Activated T-helper 1 cell treated with anti-CD3 and anti-CD28 coated beads, Interleukin-2, amount 50 U/mL, for 16 hours (primary cell): ENCODE measurements around the gene PACSIN1.

Experiments used
- DNase-seq, 2 donors: peaks; one replicate each; pipeline ENCODE4 v3.0.0-alpha.2; 2020; ENCODE audit warnings: low read depth in 1 of 2, low spot score in 1 of 2

PACSIN1 gene

DNA sequence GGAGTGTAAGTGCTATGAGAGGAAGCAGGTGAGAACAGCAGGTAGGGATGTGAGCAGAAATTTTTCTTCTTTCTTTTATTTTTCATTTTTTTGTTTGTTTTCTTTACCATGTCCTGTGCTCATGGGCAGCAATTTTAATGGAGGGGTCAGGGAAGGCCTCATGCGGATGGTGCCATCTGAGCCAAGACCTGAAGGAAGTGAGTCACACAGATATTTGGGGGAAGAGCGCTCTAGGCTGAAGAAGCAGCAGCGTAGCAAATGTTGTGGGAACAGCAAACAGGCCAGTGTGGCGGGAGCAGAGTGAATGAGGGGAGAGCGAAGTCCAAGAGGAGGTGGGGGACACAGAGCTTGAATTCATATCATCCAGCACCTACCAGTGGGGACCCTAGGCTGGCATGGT is 77.5 kb downstream of the PACSIN1 start:
- no peak for DNase-seq

DNA sequence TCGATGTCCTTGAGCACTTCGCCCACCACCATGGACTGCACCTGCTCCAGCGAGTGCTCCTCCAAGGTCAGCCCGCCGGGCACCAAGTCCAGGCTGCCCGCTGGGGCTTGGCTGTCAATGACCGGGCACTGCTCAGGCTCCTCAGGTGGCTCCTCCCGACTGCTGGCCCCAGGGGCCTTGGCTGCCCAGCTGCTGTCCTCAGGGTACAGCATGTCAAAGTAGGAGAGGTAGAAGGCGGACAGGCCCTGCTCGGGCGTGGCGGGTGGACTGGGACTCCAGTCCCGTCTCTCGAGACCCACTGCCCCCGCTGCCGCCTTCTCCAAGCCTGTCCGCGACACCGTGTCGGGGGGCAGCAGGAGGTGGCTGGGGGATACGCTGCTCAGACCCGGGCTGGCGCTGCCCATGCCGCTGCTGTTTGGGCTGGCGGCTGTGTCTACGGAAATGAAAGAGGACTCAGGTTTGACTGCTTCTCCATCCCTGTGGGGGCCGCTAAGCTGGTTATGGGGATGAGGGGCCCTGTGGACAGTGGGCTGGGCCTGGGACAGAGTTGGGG is 78.3 kb downstream of the PACSIN1 start:
- no peak for DNase-seq

DNA sequence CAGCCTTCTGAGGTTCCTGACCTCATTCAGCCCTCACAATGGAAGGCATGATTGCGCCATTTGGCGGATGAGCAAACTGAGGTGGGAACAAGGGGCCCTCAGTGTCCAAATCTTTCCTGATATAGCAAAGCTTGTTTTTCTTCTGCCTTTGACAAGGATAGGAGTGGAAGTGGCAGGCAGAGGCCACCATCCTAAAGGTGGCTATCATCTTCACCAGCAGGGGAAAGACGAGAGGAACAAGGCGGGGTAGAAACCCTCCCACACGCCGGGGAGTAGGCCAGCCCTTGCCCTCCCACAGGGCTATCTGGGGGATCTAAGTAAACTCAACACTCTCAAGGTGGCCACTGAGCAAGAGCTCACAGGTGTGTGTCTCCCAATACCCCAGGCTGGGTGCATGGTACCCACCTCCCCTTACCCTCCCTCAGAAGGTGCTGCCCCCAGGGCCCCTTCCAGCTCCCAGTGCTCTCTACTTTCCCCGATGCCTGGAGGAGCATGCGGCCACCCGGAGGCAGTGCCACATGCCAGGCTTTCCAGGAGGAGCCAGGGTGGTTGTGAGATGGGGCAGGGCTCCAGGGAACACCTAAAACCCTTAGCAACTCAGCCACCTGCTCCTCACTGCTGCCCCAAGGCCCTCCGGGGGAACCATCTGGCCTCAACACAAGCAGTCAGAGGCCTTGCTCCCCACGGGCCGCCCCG is 79.0 kb downstream of the PACSIN1 start:
- DNase-seq = no peak

DNA sequence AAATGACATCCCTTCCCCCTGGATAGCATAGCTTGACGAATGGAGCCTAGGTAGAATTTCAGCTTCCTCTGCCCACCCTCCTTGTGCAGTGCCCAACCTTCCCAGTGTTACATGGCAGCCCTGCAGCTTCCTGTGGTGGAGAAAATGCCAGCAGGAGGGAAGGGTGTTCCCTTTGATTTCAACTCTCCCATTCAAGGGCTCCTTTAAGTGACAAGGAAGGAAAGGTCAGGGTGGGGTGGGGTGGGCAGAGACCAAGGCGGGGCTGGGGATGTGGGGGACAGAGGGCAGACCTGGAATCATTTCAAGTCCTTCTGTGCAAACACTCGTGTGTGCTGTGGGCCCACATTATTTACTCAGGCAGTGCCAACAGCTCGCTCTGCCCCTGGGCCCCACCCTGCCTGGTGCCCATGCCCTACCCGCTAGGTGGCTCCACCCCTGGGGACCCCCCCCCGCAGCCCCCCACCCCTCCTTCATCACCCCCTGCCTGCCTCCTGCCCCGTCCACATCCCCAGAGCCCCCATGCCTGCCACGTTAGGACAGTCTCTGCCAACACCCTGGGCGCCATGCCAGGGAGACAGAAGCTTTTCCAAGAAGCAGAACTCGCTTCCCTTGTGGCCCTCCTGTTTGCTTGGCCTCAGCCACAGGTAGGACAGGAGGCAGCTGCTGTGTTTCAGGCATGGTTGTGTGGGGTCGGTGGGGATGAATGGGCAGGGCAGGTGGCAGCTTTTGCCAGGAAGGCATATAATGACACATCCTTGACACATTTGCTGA is 80.9 kb downstream of the PACSIN1 start:
- DNase-seq = no peak

DNA sequence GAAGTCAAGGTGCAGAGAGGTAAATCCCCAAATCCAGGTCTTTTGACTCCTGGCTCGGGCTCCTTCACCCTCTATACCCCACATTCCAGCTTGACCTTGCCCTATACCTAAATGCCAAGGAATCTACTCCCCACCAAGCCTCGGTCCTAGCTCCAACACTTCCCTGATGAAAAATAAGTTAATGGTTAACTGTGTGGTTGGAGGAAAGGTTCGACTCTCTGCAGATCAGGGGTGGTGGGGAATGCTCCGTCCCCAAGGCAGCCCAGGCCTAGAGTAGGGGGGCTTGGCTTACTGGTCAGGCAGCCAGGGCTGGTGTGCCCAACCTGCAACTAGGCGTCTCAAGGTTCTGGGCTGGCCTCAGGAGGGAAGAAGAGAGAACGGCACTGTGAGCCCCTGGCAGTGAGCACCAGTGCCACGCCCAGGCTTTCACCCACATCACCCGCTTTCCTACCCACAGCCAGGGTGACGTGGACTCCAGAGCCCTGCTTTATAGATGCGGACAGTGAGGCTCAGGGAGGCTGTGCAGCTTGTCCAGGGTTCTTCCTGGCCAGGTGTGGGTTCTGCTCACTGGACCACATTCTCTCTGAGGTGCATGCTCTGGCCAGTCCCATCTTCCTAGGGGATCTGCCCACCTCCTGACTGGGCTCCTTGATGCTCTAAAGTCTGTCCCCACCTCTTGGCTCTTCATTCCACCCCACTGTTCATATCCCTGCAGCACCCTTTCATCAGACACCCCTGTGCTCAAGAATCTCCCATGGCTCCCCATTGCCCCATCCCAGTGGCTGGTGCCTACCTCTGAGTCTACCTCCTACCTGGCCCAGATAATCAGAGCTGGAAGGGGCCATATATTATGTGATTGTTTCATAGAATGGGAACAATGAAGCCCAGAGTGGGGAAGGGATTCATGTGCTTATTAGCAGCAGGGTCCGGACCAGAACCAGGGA is 82.1 kb downstream of the PACSIN1 start:
- DNase-seq = no peak

DNA sequence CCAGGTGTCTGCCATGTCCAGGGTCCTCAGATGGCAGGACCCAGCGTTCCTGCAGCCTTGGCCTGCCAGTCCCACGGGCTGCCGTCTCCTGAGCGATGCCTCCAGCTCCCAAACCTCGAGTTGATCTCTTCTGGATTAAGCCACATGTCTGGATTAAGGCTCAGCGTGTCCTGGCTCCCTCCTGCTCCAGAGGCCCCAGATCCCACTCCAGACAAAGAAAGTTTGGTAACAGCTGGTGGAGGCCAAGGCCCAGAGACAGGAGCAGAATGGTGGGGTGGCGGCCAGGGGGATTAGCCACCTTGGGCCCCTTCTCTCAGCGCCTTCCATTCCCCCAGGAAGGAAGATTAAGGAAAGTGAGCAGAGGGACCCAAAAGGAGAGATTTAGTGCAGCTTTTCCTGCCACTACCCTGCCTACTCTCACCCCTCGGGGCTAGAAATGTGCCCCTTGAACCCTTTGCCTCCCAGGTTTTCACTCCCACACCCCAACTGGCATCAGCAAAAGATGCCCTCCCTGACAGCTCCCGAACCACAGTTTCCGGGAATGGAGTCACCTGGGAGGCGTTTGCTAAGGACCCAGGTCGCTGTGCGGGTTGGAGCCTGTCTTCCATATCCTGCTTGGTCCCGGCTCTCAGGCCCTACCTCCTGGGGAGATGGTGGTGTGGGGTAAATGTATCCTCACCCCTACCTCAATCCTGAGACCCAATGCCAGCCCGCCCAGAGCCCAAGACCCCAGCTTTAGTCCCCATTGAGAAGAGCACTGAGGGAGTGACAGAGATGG is 83.3 kb downstream of the PACSIN1 start:
- no peak for DNase-seq

DNA sequence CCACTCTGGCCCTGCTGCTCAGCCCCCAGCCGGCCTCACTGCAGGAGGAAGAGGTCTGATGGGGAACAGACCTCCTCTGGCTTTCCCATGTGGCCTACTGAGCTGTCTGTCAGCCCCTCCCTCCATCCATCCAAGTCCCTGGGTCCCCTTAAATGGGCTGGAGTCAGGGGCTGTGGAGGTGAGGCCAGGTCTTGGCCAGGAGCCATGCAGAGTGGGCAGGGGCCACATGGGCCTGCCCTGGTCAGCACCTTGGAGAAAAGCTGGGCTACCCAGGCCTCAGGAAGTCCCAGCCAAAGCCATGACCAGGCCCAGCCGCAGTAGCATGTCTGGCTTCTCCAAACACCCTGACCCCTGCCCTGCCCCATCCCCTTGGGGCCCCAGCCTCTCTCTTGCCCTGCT is 83.9 kb downstream of the PACSIN1 start:
- DNase-seq = no peak

DNA sequence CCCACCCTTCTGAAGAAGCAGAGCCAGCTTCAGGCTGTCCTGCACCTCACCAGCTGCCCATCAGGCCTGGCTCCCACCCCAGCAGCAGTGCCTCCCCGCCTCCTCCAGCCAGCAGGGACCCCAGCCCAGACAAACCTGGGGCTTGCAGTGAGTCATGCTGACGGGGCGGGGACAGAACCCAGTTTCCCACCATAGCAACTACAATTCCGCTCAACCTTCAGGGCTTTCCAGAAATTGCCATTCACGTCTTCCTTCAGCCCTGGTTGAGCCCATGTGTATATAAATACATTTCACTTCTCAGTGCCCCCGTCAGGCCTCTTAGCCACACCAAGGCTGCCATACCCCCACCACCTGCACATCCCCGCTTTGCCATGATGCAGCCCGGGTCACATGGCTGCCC is 85.8 kb downstream of the PACSIN1 start:
- no peak for DNase-seq

DNA sequence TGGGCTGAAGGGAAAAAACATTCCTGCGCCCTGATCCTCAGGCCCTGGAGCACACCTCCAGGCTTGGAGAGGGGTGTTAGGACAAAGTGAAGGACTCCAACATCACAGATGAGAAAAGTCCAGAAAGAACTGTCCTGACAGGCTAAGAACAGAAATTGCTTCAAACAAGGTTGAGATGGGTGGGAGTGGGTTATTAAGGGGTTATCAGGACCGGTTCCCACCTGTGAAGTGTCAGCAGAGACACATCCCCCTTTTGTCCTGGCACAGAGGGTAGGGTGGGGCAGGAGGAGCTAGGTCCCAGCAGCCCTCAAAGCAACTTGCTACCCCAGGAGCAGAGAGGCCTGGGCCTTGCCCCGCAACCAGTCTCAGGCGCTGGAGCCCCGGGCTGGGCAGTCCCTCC is 86.7 kb downstream of the PACSIN1 start:
- no peak for DNase-seq

DNA sequence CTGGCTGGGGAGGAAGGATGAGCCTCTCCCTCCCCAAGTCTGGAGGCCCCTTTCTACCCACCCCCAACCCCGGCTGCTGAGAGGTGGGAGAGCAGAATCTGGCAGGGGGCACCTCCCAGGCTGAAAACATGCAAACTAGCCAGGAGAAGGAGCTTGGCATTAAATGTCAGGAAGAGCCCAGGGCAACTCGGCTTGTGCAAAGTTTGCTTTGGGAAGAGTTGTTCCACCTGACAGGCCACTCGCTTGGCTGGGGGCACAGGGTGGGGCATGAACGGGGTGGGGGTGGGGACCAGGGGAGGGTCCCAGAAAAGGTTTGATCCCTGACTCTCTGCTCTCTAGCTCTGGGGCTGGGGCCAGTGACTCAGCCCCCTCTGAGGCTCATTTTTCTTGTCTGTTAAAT is 87.3 kb downstream of the PACSIN1 start:
- DNase-seq = no peak

DNA sequence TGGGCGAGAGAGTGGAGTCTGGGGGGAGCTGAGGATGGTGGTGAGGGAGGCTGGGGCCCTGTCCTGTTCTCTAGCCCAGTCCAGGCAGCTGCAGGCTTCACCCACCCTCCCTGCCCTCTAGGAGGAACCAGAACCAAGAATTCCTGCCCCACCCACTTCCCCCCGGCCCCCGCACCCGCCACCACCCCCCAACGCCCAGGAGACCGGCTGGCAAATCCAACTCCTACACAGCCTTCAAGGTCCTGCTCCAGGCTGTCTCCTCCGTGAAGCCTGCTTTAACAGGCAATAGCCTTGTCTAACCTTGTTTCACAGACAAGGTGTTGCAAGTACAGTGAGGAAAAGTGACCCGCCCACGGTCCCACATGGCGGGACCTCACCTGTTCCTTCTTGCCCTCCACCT is 87.9 kb downstream of the PACSIN1 start:
- DNase-seq = no peak

DNA sequence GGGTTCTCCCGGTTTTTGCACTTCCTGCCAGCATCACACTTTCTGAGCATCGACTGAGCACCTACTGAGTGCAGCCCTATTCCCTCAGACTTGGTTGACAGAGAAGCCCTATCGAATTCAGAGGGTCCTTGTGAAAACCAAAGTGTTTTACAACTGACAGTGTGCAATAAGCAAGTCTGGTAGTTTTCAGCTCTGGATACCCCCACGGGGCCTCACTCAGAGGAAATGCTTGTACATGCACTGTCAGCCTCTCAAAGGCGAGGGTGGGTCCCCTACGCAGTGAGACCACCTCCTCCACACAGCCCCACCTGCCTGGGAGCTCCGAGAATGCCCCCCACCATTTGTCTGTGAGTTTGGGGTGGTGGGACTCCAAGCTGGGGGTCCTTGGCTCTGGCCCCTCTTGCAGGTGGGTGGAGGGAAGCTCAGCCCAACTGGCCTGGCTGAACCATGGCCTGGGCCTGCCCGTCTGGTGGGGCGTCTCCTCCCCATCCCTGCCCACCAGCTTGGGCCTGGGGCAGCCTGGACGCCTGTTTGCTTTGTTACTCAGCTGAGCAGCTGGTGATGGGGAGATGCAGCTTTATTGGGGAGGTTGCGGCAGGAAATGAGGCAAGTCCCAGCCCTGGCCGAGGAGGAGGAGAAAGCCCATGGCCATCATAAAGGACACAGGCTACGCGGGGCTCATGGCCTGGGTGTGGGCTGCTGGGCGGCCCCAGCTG is 88.6 kb downstream of the PACSIN1 start:
- no peak for DNase-seq

DNA sequence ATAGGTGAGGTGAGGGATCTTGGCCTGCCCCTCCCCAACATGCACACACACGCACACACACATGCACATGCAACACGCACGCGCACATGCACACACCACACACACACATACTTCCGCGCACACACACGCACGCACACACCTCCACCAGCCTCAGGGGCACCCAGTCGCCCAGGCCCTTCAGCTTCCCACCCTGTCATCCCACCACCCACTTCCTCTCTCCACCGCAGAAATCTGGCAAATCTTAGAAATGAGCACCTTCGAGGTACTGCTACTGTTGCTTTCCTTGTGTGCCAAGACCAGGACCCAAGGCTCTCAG is 89.1 kb downstream of the PACSIN1 start:
- no peak for DNase-seq

DNA sequence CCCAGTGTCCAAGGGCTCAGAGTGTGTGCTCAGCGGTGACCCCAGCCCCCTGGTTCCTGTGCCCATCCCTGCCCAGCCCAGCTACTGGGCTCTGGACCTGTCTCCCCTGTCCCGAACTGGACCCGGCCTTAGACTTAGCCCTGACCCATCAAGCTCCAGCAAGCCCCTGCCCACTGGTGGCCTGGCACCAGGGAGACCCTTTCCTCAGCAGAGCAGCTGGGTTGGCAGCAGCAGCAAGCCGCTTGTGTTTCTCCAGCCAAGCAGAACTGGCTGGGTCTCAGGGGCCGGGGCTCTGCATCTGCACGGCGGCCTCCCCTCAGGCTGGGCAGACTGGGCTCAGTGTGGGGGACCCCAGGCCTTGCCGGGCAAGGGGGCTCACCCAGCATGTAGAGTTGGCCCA is 89.5 kb downstream of the PACSIN1 start:
- no peak for DNase-seq

DNA sequence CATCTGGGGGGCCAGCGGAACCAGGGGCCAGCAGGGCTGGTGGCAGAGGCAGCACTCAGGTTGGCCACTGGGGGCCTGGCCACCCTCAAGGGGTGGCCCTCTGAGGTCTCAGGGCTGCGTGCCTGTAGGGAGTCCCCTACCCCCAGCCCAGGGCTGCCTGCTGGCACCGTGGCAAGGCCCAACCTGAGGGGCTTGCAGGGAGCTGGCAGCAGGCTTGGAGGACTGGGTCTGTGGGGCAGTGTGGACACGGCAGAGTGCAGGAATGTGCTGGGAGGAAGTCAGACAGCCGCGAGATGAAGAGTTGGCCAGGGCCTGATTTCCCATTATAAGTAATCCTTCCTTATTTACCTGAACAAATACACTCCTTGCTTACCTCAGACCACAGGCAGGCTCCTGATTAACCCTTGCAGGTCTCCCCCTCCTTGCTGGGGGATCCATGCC is 90.2 kb downstream of the PACSIN1 start, which contains the start of gene SPDEF:
Gene SPDEF (minus strand): TSS at position 299 of the 441 bp plus-strand sequence. CDS start 11,874 bp downstream, outside the sequence.
- DNase-seq = no peak

DNA sequence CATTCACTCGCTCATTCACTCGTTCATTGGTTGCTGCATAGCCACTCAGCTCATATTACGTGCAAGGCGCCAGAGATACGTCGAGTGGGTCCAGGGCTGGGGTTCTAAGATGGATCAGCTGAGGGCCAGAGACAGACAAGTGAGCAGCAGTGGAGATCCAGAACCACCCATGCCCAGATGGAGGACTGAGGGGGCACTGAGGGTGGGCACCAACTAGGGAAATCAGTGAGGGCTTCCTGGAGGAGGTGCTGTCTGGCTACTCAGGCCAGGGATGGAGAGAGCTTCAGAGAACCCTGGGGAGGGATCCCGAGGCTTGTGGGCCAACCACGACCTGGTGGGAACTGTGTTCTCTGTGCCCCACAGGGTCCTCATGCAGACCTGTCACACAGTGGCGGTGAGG is 90.6 kb downstream of the PACSIN1 start:
- no peak for DNase-seq

DNA sequence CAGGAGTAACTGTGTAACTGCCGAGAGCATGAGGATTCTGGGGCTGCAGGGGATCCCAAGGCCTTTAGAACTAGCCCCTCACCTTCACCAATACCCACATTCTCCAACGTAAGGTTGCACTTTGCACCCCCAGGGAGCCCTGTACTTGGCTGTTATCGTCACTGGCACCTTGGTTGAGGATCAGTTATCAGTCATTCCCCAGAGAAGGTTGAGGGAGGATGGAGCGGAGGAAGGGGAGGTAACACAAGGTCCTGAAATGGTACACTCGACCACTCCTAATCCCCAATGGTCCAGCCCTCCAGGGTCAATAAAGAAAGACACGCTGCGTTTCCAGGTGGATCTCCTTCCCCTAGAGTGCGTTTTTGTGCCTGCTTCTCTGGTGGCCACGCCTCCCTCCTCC is 91.4 kb downstream of the PACSIN1 start:
- no peak for DNase-seq

DNA sequence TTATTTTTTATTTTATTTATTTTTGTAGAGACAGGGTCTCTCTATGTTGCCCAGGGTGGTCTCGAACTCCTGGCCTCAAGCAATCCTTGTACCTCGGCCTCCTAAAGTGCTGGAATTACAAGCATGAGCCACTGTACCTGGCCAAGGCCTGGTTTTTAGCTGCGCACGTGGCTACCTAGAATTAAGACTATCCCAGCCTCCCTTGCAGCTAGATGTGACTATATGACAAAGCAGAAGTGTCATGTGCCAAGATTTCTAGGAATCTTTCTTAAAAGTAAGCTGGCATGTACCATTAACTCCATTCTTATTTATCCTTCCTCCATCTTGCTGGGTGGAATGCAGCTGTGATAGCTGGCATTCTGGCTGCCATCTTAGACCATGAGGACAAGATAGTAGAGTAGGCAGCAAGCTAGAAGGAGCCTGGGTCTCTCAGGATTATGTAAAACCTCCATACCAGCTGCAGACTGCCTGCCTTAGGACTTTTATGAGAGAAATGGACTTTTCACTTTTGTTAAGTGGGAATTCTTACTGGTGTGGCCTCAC is 92.4 kb downstream of the PACSIN1 start:
- DNase-seq = no peak

DNA sequence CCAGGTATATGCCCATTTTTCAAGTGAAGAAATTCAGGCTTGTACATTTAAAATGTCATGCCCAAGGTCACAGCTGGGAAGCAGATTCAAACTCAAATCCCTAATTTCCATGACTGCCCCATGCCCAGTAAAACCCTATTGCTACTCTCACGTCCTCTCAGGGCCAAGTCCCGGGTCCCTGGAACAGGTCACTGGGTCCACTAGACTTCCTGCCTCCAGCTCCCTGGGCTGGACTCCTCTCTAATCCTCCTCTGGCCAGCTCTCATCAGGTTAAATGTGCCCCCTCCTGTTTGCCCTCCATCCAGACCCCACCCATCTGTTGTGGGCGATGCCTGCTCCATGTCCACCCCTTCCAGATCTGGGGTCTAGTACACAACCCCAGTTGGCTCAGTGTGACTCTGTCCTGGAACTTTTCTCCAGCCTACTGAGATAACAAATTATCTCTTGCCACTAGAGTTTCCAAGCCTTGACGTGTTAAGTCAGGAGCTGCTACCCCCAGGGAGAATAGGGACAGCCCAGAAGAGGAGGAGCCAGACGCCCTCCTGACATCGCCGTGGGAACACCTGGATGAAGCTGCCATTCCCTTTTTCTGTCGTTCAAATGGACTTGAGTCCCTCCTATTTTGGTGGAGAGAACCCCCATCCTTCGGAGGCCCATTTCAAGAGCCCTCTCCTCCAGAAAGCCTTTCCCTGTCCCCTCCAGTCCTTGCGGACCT is 93.9 kb downstream of the PACSIN1 start:
- DNase-seq = no peak
